AG04450 (cell line): Measurements from ENCODE around the gene ALDH6A1. TPM values are rescaled to one million over a fixed set of nuclear protein-coding genes. Genes with fewer than 3 reads are reported as not detected.

Source experiments
- CTCF ChIA-PET: fragments of 300-600, 350-600 bp; formaldehyde crosslinking; extraction: SDS; loops from one replicate; lab custom pipeline; 2022; ENCODE audit warnings: antibody characterized with exemption, inconsistent platforms; lab: Charles Lee
- POLR2A ChIA-PET: fragments of 350-600 bp; formaldehyde crosslinking; extraction: SDS; loops from one replicate; lab custom pipeline; 2021; ENCODE audit warnings: antibody characterized with exemption, inconsistent platforms; lab: Yijun Ruan, JAX
- DNase-seq: peaks from one replicate; pipeline ENCODE4 v3.0.0-alpha.2; 2011; ENCODE audit warnings: low read depth, low spot score
- H3K27ac ChIP-seq: one replicate; pipeline ENCODE4 v1.5.1; 2012; ENCODE audit warnings: low read depth, low read length, control low read depth
- H3K27me3 ChIP-seq: one replicate; pipeline ENCODE4 v1.6.0; 2012; ENCODE audit warnings: low read length; ENCODE audit not compliant: control insufficient read depth, insufficient read depth
- H3K4me3 ChIP-seq: 2 replicates; pipeline ENCODE4 v1.5.1; 2011; ENCODE audit warnings: mild to moderate bottlenecking, low read depth, low read length, control low read depth
- H3K9me3 ChIP-seq: 2 replicates; pipeline ENCODE4 v1.5.1; 2012; ENCODE audit warnings: low read length; ENCODE audit not compliant: control insufficient read depth, insufficient read depth
- polyA plus RNA-seq: library from polyadenylated mRNA; depleted of rRNA; stranded (reverse); fragments of >200 nt; gene quantifications from 2 replicates; pipeline ENCODE4 v1.2.3, GENCODE V29; 2011
- TF ChIP-seq, protein P1 (sequence below): IDR thresholded peaks from 2 replicates; pipeline ENCODE4 v1.5.1; 2011; ENCODE audit warnings: low read depth, low read length, control low read depth, inconsistent platforms

ALDH6A1 gene
- polyA plus RNA-seq, 1 experiment: 19.0 TPM

DNA sequence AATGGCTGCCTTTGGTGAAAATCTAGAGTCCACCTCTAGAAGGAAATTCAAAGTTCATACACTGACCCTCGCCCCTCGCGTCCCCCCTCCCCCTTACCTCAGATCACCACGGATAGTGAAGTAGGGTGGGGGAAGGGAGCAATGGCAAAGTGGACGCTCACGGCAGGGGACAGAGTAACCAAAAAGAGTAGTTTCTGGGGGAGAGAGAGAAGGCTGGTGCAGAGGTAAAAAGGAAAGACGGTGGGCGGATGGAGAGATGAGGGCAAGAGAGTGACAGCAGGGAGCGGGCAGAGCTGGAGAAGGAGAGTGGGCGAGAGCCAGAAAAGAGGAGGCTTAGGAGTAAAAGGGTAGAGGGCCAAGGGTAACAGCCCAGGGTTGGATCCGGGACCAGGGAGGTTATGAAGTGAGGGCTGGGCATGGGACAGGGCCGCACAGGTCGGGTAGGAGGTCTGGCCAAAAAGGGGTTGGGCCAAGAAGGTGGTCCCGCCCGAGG lies 423 bp downstream of the ALDH6A1 start:
- TF ChIP-seq, protein P1, sequence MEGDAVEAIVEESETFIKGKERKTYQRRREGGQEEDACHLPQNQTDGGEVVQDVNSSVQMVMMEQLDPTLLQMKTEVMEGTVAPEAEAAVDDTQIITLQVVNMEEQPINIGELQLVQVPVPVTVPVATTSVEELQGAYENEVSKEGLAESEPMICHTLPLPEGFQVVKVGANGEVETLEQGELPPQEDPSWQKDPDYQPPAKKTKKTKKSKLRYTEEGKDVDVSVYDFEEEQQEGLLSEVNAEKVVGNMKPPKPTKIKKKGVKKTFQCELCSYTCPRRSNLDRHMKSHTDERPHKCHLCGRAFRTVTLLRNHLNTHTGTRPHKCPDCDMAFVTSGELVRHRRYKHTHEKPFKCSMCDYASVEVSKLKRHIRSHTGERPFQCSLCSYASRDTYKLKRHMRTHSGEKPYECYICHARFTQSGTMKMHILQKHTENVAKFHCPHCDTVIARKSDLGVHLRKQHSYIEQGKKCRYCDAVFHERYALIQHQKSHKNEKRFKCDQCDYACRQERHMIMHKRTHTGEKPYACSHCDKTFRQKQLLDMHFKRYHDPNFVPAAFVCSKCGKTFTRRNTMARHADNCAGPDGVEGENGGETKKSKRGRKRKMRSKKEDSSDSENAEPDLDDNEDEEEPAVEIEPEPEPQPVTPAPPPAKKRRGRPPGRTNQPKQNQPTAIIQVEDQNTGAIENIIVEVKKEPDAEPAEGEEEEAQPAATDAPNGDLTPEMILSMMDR: no peak
- CTCF ChIA-PET: no interaction called here
- H3K27me3 ChIP-seq: no peaks in the 10 kb centered on the region
- H3K4me3 ChIP-seq: peak overlapping the region; percentile 90
- peak overlapping the region; percentile 57 for H3K27ac ChIP-seq
- no peak for DNase-seq
- POLR2A ChIA-PET: no interaction called here
- no peaks in the 10 kb centered on the region; the same call in 1 of the 2 replicates for H3K9me3 ChIP-seq

DNA sequence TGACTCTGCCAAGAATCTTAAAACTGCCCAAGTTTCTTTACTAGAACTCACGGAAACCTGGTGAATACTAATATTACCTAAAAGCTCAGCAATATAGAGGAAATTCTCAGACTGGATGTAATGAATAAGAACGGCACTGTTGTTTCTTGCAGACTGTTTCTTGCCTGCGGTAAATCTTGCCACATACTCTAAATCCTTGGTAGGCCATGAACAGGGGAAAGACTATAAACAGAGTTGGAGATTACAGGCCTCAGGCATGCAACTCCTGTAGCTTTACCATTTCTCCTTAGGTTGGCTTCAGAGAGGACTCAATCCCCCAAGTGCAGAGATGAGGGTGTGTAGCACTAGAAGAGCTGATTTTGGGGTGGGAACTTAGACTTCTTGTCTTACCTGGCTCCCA lies 1.1 kb downstream of the ALDH6A1 start:
- Histone ChIP-seq H3K4me3 (peak overlapping the region; percentile 90), H3K27ac (no peak overlapping the region), H3K9me3 (no peaks in the 10 kb centered on the region; the same call in 1 of the 2 replicates), H3K27me3 (no peaks in the 10 kb centered on the region)
- DNase-seq: no peak
- ChIA-PET CTCF (no interaction called here), POLR2A (no interaction called here)
- TF ChIP-seq, protein P1: no peak

DNA sequence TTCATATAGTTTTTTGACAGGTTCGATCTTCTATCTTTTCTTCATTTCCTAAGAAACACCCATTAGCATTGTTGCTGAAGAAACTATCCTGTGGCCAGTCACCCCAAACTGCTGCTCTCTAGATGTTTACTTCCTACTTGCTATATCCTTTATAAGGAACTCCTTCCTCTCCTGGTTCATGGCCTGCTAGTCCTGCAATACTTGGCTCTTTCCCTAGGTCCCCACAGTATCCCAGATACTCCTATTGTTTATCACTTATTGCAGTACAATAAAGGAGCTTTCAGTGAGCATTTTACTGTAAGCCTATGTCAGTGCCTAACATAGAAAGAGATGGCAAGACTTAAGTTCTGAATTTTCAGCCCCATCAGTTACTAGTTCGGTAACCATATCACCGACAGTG lies 2.8 kb downstream of the ALDH6A1 start:
- no peak overlapping the region for H3K27ac ChIP-seq
- TF ChIP-seq, protein P1: no peak
- H3K9me3 ChIP-seq: no peaks in the 10 kb centered on the region; the same call in 1 of the 2 replicates
- DNase-seq: no peak
- H3K27me3 ChIP-seq: no peaks in the 10 kb centered on the region
- ChIA-PET CTCF (no interaction called here), POLR2A (no interaction called here)
- no peak overlapping the region for H3K4me3 ChIP-seq

DNA sequence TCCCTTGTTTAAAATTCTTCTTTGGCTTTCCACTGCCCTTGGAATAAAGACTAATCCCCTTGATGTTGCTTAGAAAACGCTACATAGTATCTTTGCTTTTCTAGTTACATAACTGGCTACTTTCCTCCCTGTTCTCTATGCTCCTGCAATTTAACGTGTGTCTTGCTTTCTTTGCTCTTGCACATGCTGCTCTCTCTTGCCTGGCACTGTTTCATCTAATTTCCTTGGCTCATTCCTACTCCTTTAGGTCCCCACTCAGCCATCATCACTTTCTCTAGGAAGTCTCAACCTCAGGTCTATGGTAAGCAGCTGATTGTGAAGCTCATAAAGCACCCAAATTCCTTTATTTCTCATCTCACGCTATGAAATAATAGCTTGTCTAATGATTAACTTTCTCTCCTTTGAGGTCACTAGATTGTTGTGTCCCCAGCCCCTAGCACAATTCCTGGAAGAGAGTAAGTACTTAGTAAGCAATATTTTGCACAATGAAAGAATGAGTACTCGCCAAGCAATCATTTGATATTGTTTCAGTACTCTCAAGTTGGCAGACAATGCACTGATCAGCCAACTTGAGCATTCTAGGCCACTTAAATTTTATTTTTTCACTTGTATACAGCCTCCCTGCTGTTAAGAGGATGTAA lies 3.3 kb downstream of the ALDH6A1 start:
- Histone ChIP-seq H3K9me3 (no peaks in the 10 kb centered on the region; the same call in 1 of the 2 replicates), H3K27ac (no peak overlapping the region), H3K27me3 (no peaks in the 10 kb centered on the region), H3K4me3 (no peak overlapping the region)
- DNase-seq: no peak
- TF ChIP-seq, protein P1: no peak
- ChIA-PET POLR2A (no interaction called here), CTCF (no interaction called here)

DNA sequence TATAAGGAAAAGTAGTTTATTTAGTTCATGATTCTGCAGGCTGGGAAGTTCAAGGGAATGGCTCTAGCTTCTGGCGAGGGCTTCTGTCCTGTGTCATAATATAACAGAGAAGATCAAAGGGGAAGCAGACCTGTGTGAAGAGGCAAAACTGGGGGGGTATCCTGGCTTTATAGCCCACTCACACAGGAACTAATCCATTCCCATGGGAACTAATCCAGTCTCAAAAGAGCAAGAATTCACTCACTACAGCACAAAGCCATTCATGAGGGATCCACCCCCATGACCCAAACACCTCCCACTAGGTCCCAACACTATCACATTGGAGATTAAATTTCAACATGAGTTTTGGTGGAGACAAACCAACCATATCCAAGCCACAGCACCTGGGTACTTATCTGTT lies 6.9 kb downstream of the ALDH6A1 start:
- no peak for DNase-seq
- ChIA-PET POLR2A (interaction anchor here (0.6 kb wide), 1 partner anchor 154 kb away, joined by 5 read pairs; no protein-coding TSS in a partner anchor), CTCF (no interaction called here)
- Histone ChIP-seq H3K27me3 (no peaks in the 10 kb centered on the region), H3K9me3 (no peaks in the 10 kb centered on the region), H3K4me3 (no peak overlapping the region), H3K27ac (no peak overlapping the region)
- TF ChIP-seq, protein P1: no peak
